ENCODE measurements around the gene CDC42BPG. TPM values are rescaled to one million over a fixed set of nuclear protein-coding genes. Genes with fewer than 3 reads are reported as not detected.

Gene CDC42BPG
- total and polyA plus RNA-seq, 9 of the 15 experiments (the other 6 are each of a cell fraction or from before 2014, with no cell fraction given) = 0.04 to 8.8 (median 2.1) TPM

DNA sequence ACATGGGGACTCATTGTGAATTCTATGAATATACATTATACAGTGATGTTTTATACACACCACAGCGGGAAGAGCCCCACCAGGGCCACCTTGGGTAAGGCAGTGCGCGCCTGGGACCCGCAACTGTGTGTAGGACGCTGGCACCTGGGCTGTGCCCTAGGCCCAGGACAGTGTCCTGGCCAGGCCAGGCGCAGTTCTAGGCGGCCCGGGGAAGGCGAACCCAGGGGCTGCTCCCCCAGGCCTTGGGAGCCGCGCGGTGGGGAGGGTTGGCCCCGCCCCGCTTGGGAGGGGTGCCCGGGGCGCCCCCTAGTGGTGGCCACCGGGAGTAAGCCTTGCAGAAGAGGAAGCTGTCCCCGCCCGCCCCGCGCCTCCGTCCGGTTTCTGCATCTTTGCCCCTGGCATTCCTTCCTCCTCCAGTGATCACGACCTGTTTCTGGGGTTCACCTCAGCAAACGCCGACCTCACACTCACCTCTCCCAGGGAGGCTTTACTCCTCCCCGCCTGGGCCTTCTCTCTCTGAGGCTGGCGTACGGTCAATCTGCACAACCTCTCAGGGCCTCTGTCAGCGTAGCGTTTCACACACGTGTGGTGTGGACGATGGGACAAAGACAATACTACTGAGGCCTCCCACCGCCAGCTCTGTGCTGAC is 43.4 kb upstream of the CDC42BPG start:
- peak overlapping the region; percentile 70 to 88 for H3K9ac ChIP-seq (ENCODE audit: insufficient read depth in 1 of 2, low read depth in 2 of 2, low read length in 2 of 2)
- peaks cover 44 to 80% of the 10 kb centered on the region in 2 experiments for H3K4me1 ChIP-seq (replicated peaks in 1 of 2; ENCODE audit: control insufficient read depth in 2 of 2, insufficient read depth in 2 of 2, low read length in 2 of 2)
- H3K27me3 ChIP-seq (ENCODE audit: control insufficient read depth in 2 of 2, insufficient read depth in 2 of 2, low read length in 2 of 2) = no peaks in the 10 kb centered on the region
- H3K4me3 ChIP-seq = peak overlapping the region; percentile 8; the same call in 1 of the 2 replicates
- no peaks in the 10 kb centered on the region for H3K9me3 ChIP-seq (replicated peaks; ENCODE audit: control insufficient read depth, insufficient read depth, low read depth, low read length)
- H3K27ac ChIP-seq (ENCODE audit: extremely low read depth, low read depth, low read length) = peak overlapping the region; percentile 82
- in situ Hi-C loops (cut with MboI) (no loop called here), intact Hi-C loops (cut with micrococcal nuclease) (loop anchor here (2.0 to 10.0 kb wide), 3 partner anchors 17 to 227 kb away; partner anchors contain the start of genes SF1, TM7SF2 and ZNHIT2)
- H4K20me1 ChIP-seq (replicated peaks; ENCODE audit: control insufficient read depth, insufficient read depth, low read length) = no peaks in the 10 kb centered on the region
- FAIRE-seq = peak; percentile 40
- peak overlapping the region; percentile 99 for H2AFZ ChIP-seq (ENCODE audit: low read depth, low read length)
- CTCF ChIA-PET (ENCODE audit: low intra/inter-chr PET ratio) = interaction anchor here (0.7 kb wide), 1 partner anchor 41 kb away, joined by 4 read pairs; no protein-coding TSS in a partner anchor
- peak; percentile 90 to 92 (median 92) for DNase-seq (ENCODE audit: extremely low read depth in 1 of 4, low spot score in 3 of 4)
- POLR2A ChIA-PET = interaction anchor here (0.6 to 3.4 kb wide), 8 partner anchors 10 to 339 kb away, joined by 3 to 28 read pairs (median 4); partner anchors contain the start of gene EHD1
- no peaks in the 10 kb centered on the region for H3K9me1 ChIP-seq (ENCODE audit: control insufficient read depth, insufficient read depth, low read length)
- H3K36me3 ChIP-seq (ENCODE audit: control insufficient read depth, insufficient read depth, low read length) = no peaks in the 10 kb centered on the region
- WGBS (ENCODE audit: insufficient coverage, low coverage, missing lambda C conversion rate) = 3% methylated on average over 33 of the region's 34 CpGs
- peak overlapping the region; percentile 91 for H3K4me2 ChIP-seq (ENCODE audit: insufficient read depth, low read length)
- ATAC-seq = peak; percentile 83
- no TSS peak for BruUV-seq (replicated peaks)
- no peaks in the 10 kb centered on the region for H3K79me2 ChIP-seq (ENCODE audit: control insufficient read depth, insufficient read depth, low read length)
- 0 out of 2 replicates have a peak, but pooled peaks have one; percentile 74 for TF ChIP-seq CBX1 (IDR thresholded peaks at IDR 0.05; ENCODE audit: low read depth)
- no peak for TF ChIP-seq MAFK (IDR thresholded peaks at IDR 0.05; ENCODE audit: low read length)
- TF ChIP-seq, protein P1, sequence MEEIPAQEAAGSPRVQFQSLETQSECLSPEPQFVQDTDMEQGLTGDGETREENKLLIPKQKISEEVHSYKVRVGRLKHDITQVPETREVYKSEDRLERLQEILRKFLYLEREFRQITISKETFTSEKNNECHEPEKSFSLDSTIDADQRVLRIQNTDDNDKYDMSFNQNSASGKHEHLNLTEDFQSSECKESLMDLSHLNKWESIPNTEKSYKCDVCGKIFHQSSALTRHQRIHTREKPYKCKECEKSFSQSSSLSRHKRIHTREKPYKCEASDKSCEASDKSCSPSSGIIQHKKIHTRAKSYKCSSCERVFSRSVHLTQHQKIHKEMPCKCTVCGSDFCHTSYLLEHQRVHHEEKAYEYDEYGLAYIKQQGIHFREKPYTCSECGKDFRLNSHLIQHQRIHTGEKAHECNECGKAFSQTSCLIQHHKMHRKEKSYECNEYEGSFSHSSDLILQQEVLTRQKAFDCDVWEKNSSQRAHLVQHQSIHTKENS (CRISPR knock-in tag; IDR thresholded peaks at IDR 0.05) = no peak
- TF ChIP-seq ZNF143 (CRISPR knock-in tag; IDR thresholded peaks at IDR 0.05) = no peak
- 0 out of 2 replicates have a peak, but pooled peaks have one; percentile 18 for TF ChIP-seq ZNF232 (CRISPR knock-in tag; IDR thresholded peaks at IDR 0.05)
- TF ChIP-seq HDGF (IDR thresholded peaks at IDR 0.05) = peak; percentile 49; the same call in 1 of the 2 replicates
- TF ChIP-seq, protein P2, sequence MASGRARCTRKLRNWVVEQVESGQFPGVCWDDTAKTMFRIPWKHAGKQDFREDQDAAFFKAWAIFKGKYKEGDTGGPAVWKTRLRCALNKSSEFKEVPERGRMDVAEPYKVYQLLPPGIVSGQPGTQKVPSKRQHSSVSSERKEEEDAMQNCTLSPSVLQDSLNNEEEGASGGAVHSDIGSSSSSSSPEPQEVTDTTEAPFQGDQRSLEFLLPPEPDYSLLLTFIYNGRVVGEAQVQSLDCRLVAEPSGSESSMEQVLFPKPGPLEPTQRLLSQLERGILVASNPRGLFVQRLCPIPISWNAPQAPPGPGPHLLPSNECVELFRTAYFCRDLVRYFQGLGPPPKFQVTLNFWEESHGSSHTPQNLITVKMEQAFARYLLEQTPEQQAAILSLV (tag; IDR thresholded peaks at IDR 0.05) = no peak
- no peak for TF ChIP-seq CREB1 (IDR thresholded peaks at IDR 0.05)
- TF ChIP-seq CREB1 (CRISPR knock-in tag; IDR thresholded peaks at IDR 0.05) = peak; percentile 50; the same call in 1 of the 2 replicates
- no peak for TF ChIP-seq POLR3G (IDR thresholded peaks at IDR 0.05; ENCODE audit: extremely low read depth, insufficient read length, insufficient replicate concordance)
- no peak for TF ChIP-seq ZKSCAN3 (CRISPR knock-in tag; IDR thresholded peaks at IDR 0.05)
- TF ChIP-seq ADNP (tag; IDR thresholded peaks at IDR 0.05) = no peak; the same call in 1 of the 2 replicates
- no peak for TF ChIP-seq ZNF717 (CRISPR knock-in tag; IDR thresholded peaks at IDR 0.05)
- peak; percentile 47 for TF ChIP-seq ESRRA (IDR thresholded peaks at IDR 0.05; ENCODE audit: borderline replicate concordance, low read depth)
- TF ChIP-seq ELF4 (CRISPR knock-in tag; IDR thresholded peaks at IDR 0.05) = peak; percentile 63; the same call in 1 of the 2 replicates
- no peak for TF ChIP-seq ZC3H11A (IDR thresholded peaks at IDR 0.05; ENCODE audit: low read depth, low read length)
- TF ChIP-seq ZNF134 (CRISPR knock-in tag; conservative IDR thresholded peaks at IDR 0.05) = no peak
- TF ChIP-seq ZNF76 (CRISPR knock-in tag; IDR thresholded peaks at IDR 0.05; ENCODE audit: borderline replicate concordance) = 0 out of 2 replicates have a peak, but pooled peaks have one; percentile 18
- no peak for TF ChIP-seq HNRNPH1 (optimal IDR thresholded peaks at IDR 0.05; ENCODE audit: low read depth, low read length)
- TF ChIP-seq, protein P3, sequence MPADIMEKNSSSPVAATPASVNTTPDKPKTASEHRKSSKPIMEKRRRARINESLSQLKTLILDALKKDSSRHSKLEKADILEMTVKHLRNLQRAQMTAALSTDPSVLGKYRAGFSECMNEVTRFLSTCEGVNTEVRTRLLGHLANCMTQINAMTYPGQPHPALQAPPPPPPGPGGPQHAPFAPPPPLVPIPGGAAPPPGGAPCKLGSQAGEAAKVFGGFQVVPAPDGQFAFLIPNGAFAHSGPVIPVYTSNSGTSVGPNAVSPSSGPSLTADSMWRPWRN (IDR thresholded peaks at IDR 0.05; ENCODE audit: low read depth) = no peak
- TF ChIP-seq SAFB2 (IDR thresholded peaks at IDR 0.05; ENCODE audit: borderline replicate concordance, low read depth, low read length, severe bottlenecking) = no peak
- TF ChIP-seq HDAC6 (IDR thresholded peaks at IDR 0.05; ENCODE audit: low read depth, low read length) = no peak

Measured in K562 (cell line).